GM21515 (cell line): ENCODE results near the gene KRTAP5-11.
"Not testable (repeated sequence)": the region's sequence is repeated elsewhere in the genome, so short reads cannot be mapped to it uniquely, and the experiment has no call there.

Source experiments
- ATAC-seq: cut with Tn5 transposase; IDR thresholded peaks from one replicate; pipeline ENCODE4 v1.9.1; 2021; ENCODE audit not compliant: unreplicated experiment

Gene KRTAP5-11

DNA sequence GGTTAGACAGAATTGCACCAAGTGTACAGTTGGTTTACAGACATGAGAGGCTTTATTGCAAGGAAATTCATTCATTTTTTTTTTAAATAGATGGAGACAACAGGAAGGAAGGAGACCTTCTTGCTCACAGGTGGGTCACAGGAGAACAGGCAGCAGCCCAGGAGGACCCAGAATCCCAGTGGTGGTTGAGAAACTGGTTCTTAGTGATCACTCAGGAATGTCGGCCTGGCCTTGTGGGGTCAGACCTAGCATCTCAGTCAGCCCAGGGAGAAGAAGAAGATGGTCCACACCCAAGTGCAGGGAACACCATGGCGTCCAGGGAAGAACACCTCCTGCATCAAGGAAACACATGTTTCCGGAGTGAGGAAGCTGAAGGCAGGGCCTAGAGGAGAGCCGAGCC lies 849 bp downstream of the KRTAP5-11 start:
- ATAC-seq = no peak

DNA sequence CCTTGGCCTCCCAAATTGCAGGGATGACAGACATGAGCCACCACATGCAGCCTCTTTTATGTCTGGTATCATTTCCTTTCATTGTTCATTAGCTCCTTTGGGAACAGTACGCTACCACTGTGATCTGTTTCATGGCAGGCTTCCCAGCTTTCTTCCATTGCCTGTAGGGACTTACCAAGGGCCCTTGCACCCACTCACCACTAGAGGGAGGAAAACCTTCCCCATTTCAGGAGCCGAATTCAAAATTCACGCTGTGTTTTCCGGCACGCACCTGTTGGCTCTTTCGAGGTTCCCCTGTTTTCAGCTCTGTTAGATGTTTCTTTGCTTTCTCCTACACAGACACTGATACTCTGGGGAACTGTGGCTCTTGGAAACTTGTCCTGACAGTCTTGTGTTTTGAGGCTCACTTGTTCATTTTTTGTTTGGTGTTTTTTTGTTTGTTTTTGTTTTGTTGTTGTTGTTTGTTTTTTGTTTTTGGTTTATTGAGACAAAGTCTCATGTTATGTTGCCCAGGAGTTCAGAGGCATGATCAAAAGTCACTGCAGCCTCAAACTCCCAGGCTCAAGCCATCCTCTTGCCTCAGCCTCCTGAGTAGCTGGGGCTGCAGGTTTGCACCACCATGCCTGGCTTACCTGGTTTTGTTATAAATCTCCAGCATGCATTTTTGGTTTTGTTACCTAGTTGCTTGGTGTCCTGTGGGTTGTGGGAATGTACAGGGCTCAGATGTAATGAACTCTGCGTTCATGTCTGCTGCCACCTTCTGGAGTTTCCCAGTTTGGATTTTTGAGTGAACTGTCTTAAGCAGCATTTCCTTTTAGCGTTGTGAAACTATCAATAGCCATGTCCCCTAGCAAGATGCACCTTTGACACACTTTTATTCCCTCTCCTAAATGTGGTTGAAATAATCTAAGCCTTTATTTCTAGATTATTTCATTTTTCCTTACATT lies 2.3 kb downstream of the KRTAP5-11 start:
- ATAC-seq = no peak

DNA sequence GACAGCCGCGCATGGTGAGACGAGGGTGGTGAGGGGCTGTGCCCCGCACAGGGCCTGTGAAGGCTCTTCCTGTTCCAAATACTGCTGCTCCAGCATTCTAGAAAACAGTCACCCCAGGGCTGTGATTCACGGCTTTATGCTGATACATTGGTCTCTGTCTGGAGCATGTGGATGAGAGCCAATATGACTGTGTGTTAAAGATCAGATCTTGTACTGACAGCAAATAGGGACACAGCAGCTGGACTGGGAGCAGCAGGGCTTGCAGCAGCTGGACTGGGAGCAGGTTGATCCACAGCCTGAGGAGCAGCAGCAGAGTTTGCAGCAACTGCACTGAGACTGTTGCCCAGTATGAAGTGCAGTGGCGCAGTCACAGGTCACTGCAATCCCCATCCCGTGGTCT lies 3.2 kb downstream of the KRTAP5-11 start:
- ATAC-seq = not testable (repeated sequence)

DNA sequence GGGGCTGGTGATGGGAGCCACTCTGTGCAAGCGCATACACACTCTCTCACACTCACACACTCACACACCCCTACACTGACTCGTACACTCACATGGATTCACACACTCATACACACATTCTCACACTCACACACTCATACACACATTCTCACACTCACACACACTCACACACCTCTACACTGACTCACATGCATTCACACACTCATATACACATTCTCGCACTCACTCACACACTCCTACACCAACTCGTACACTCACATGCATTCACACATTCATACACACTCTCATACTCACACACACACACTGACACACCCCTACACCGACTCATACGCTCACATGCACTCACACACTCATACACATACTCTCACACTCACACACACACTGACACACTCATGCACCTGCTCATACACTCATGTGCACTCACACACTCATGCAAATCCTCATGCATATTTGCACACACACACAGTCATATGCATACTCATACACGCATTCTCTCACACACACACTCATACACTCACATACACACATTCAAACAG lies 5.1 kb downstream of the KRTAP5-11 start:
- ATAC-seq = no peak

DNA sequence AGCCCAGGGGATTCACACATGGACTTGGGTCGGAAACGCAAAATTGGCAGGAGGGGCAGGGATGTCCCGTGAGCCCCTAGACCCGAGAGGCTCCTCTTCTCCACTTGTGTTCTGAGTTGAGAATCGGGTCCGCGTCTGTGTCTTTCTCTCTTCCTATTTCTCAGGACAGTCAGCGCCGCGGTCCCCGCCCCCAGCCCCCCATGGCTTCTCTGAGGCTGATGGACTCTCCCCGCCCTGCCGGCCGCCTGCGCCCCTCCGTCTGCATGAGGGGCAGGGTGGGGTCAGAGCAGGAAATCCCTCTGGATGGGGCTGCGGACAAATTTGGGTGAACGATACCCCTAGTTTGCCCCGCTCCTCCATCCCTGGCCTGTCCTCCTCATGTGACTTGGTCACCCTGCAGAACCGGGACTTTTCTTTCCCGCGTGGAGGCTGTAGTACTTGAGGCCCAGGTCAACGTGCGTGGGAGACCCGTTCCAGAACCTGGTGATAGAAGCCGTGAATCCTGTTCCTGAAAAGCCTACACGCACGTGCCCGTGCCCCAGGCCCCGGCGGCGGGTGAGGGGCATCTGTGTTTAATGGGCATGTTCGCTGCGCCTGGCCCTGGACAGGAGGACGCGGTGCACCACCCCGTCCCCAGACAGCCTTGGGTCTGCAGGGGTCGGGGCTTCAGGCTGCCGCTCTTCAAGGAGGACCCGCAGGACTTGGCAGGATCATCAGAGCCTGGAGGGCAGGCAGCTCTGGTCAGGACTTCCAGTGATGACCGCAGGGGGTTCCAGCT lies 5.8 kb downstream of the KRTAP5-11 start:
- not testable (repeated sequence) for ATAC-seq

DNA sequence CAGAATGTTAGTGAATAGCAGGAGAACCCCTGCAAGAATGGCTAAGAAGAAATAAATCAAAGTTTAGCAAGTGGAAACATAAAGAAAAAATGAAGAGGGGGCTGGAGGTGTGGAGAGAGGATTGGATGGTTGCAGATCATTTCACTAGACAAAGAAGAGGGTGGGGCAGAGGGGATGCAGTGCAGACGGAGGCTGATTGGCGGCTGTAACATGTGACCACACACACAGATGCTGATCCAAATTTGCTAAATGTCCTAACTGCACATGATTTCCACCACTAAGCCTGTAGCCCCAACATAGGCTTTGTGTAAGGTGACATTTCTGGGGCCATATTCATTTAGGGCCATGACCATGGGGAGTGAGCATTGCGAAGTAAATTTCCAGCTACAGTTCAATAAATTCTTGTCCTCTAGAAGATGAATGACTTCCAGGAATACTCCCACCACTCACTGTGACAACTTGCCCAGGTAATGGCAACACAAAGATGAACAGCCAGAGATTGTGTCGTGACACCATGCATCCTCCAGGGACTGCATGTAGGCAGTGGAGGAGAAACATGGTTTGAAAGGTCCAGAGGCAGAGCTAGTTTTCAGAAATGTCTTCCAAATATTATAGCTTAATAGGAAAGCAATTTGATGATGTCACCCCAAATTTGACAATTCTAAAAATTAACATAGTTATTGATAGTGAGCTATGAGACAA lies 6.8 kb downstream of the KRTAP5-11 start:
- ATAC-seq = no peak

DNA sequence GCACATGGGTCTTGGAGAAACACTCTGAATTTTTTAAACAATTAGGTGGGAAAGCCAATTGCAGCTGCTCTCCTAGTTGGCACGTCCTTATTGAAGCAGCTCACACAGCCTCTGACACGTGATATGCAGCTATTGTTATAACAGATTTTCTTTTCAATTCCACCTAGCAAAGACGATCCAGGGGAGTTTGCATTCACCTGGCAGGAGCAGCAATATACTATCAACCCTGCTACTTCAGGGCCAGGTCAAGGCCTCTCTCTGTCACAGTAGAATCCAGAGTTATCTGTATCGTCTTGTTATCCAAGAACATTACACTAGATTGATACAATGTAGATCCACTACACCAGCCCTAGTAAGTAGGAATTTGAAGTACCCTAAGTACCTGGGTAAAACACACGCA lies 8.3 kb downstream of the KRTAP5-11 start:
- no peak for ATAC-seq

DNA sequence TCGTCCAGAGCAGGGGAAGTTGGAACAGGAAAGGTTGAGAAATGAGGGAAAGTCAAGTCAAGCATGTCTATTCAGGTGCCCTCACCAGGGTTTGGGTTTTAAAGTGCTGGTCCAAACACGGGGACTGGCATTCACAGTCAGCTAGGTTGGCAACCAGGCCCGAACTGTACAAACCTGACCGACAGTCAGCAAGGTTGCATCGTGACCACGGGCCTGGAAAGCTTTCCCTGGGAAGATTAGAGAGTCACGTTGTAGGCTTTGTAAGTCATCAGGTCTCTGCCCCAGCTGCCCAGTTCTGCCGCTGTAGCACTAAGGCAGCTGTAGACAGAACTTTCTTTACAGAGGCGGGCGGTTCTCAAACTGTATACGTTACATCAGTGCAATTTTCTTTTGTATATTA lies 9.9 kb downstream of the KRTAP5-11 start:
- ATAC-seq = no peak

DNA sequence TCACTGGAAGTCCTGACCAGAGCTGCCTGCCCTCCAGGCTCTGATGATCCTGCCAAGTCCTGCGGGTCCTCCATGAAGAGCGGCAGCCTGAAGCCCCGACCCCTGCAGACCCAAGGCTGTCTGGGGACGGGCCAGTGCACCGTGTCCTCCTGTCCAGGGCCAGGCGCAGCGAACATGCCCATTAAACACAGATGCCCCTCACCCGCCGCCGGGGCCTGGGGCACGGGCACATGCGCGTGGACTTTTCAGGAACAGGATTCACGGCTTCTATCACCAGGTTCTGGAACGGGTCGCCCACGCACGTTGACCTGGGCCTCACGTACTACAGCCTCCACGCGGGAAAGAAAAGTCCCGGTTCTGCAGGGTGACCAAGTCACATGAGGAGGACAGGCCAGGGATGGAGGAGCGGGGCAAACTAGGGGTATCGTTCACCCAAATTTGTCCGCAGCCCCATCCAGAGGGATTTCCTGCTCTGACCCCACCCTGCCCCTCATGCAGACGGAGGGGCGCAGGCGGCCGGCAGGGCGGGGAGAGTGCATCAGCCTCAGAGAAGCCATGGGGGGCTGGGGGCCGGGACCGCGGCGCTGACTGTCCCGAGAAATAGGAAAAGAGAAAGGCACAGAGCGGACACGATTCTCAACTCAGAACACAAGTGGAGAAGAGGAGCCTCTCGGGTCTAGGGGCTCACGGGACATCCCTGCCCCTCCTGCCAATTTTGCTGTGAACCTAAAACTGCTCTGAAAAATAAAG lies 11.4 kb downstream of the KRTAP5-11 start:
- not testable (repeated sequence) for ATAC-seq

DNA sequence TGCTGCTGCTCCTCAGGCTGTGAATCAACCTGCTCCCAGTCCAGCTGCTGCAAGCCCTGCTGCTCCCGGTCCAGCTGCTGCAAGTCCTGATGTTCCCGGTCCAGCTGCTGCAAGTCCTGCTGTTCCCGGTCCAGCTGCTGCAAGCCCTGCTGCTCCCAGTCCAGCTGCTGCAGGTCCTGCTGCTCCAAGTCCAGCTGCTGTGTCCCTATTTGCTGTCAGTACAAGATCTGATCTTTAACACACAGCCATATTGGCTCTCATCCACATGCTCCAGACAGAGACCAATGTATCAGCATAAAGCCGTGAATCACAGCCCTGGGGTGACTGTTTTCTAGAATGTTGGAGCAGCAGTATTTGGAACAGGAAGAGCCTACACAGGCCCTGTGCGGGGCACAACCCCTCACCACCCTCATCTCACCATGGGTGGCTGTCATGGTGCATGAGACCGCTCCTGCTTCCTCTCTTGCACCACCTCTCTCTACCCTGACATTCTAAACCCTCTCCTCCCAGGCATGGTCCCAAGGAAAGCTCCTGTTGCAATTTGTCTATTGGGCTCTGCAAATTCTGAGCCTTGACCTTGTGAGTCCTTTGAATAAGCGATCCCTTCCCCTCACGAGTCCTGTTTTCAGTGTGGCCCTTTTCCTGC lies 13.8 kb downstream of the KRTAP5-11 start:
- ATAC-seq = no peak

DNA sequence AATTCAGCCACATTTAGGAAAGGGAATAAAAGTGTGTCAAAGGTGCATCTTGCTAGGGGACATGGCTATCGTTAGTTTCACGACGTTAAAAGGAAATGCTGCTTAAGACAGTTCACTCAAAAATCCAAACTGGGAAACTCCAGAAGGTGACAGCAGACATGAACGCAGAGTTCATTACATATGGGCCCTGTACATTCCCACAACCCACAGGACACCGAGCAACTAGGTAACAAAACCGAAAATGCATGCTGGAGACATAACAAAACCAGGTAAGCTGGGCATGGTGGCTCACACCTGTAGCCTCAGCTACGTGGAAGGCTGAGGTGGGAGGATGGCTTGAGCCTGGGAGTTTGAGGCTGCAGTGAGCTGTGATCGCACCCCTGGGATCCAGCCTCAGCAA lies 15.0 kb downstream of the KRTAP5-11 start:
- not testable (repeated sequence) for ATAC-seq

DNA sequence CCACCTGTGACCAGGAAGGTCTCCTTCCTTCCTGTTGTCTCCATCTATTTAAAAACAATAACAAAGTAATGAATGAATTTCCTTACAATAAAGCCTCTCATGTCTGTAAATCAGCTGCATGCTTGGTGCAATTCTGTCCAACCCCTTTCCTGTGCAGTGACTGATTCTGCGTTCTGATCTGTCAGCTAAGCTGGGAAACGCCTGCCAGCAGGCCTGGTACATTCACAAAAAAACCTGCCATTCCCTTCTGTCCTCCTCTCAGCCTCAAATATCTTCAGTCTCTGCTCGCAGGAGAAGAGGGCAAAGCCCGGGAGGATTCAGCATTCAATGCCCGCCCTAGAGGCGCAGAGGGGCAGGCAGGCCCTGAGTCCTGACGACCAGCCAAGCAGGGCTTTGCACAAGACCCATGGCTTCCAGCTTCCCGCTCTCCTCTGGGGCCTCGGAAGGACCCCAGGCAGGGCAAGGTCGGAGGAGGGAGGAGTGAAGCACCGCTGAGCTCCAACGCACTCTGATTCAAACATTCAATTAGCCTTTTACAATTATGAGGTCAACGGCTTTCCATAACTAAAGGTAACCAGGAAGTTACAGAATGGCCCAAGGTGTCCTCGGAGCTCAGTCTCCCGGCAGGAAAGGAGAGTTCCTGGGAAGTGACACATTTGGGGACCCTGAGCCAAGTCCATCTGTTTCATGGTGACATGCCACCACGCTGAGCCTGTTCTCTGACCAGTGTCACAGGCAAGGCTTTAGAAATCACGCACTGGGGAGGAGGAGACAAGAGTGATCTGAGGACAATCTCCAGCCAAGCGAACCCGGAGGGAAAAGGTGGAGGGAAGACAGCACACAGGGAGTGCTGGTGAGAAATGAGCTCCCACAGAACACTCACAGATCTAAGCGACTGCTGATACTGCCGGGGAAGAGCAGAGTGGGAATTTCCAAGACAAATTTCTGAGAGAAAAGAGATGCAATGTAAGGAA lies 15.8 kb downstream of the KRTAP5-11 start:
- ATAC-seq = not testable (repeated sequence)

DNA sequence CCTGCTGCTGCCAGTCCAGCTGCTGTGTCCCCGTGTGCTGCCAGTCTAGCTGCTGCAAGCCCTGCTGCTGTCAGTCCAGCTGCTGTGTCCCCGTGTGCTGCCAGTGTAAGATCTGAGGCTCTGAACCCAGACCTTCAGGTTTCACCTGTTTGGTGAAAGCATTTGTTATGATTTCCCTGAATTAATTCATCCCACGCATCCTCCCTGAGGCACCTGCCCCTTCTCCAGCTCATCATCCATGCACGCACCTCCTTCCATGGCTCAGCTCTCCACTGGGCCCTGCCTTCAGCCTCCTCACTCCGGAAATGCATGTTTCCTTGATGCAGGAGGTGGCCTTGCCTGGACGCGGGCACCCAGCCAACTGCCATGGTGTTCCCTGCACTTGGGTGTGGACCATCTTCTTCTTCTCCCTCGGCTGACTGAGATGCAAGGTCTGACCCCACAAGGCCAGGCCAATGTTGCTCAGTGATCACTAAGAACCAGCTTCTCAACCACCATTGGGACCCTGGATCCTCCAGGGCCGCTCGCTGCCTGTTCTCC lies 16.5 kb downstream of the KRTAP5-11 start:
- ATAC-seq = no peak

DNA sequence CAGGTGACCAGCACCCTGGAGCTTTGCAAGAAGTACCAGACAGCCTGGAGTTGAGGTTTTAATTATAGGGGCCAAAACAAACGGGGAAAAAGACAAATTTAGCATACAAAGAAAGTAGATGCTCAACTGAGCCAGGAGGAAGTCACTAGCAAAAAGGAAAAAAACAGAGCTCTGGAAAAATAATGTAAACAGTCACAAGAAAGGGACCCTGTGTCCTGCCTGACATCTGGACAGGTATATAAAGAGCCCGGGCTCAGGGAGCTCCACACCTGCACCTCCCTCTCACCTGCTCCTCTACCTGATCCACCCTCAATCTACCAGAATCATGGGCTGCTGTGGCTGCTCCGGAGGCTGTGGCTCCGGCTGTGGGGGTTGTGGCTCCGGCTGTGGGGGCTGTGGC lies 17.4 kb downstream of the KRTAP5-11 start, which contains the start of gene KRTAP5-10:
Gene KRTAP5-10, plus strand, starts transcription at position 301 of the 400 bp plus-strand sequence. Its CDS starts 25 bp downstream, at position 326.
- ATAC-seq = no peak

DNA sequence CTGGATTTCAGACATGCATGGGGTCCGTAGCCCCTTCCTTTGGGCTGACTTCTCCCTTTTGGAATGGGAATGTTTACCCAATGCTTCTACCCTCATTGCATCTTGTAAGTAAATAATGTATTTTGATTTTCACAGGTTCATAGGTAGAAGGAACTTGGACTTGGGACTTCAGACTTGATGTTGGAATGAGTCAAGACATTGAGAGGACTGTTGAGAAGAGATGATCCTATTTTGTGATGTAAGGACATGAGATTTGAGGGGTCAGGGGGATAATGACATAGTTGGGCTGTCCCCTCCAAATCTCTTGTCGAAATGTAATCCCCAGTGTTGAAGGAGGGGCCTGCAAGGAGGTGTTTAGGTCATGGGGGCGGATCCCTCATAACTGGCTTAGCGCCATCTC lies 18.2 kb downstream of the KRTAP5-11 start:
- ATAC-seq = no peak

DNA sequence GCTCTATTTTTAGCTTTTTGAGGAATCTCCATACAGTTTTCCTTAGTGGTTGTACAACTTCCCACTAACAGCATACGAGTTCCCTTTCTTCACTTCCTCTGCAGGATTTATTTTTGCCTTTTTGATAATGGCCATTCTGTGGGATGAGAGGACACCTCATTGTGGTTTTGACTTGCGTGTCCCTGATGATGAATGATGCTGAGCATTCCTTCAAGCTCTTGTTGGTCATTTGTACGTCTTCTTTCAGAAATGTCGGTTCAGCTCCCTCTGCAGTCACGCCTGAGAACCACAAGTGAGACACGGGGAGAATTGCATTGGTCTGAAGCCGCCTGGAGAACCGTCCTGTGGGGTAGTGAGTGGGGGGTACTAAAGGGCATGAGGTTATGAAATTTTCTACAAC lies 19.3 kb downstream of the KRTAP5-11 start:
- ATAC-seq = no peak

DNA sequence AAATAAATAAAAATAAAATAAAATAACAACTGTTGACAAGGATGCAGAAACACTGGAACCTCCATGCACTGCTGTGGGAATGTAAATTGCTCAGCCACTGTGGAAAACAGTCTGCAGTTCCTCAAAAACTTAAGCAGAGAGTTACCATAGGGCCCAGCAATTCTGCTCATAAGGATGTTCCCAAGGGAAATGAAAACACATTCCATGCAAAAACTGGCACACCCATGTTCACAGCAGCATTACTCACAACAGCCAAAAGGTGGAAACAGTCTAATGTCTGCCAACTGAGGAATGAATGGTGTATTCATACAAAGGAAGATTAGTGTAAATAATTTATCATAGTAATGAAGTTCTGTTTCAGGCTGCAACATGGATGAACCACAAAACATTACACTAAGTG lies 20.6 kb downstream of the KRTAP5-11 start:
- no peak for ATAC-seq

DNA sequence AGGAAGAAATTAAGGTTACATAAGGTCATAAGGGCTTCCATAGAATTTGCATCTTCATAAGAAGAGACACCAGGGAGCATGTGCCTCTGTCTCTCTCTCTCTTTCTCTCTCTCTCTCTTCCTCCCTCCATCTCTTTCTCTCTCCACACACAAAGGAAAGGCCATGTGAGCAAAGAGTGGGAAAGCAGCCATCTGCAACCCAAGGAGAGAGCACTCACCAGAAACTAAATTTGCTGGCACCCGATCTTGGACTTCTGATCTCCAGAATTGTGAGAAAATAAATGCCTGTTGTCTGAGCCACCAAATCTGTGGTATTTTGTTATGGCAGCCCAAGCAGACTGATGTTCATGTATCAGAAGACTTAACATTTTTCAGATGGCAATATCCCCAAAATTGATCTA lies 23.7 kb downstream of the KRTAP5-11 start:
- ATAC-seq = no peak
